Panc1 (cell line): ENCODE data around the gene C4orf36. TPM values are rescaled to one million over a fixed set of nuclear protein-coding genes. Genes with fewer than 3 reads are reported as not detected.
"Not testable (repeated sequence)": the region's sequence is repeated elsewhere in the genome, so short reads cannot be mapped to it uniquely, and the experiment has no call there.

Experiments used
- ATAC-seq: fragments of 200-7000 bp; cut with Tn5 transposase; 2 replicates; pipeline ENCODE4 v1.9.1; 2020; ENCODE audit warnings: mild to moderate bottlenecking, moderate library complexity
- BruUV-seq: library from RNA; stranded (reverse); fragments of 400-500 nt; replicated peaks from 2 replicates; lab custom pipeline; 2021; lab: Mats Ljungman, UMichigan
- CTCF ChIA-PET: fragments of 300-600 bp; sonication (Branson Sonifier 250); formaldehyde crosslinking; loops from one replicate; lab custom pipeline; 2022; ENCODE audit warnings: antibody characterized with exemption; lab: Charles Lee
- POLR2A ChIA-PET: fragments of 300-600 bp; sonication (Branson Sonifier 250); formaldehyde crosslinking; loops from one replicate; lab custom pipeline; 2022; ENCODE audit warnings: antibody characterized with exemption; lab: Charles Lee
- DNase-seq: peaks from one replicate; pipeline ENCODE4 v3.0.0-alpha.2; 2010; ENCODE audit warnings: low read depth, low spot score
- H3K27ac ChIP-seq: 2 replicates; pipeline ENCODE4 v1.5.1; 2011; ENCODE audit warnings: mild to moderate bottlenecking, low read length, inconsistent platforms
- H3K27me3 ChIP-seq: fragments of 200-500 bp; sonication (Bioruptor generic); 2 replicates; pipeline ENCODE4 v1.6.0; 2014; ENCODE audit warnings: low read length, inconsistent platforms; ENCODE audit not compliant: control insufficient read depth, insufficient read depth
- H3K36me3 ChIP-seq: fragments of 200-500 bp; sonication (Bioruptor generic); 2 replicates; pipeline ENCODE4 v1.5.1; 2014; ENCODE audit warnings: inconsistent platforms, mild to moderate bottlenecking, low read length, moderate library complexity; ENCODE audit not compliant: control insufficient read depth, insufficient read depth
- H3K4me1 ChIP-seq: 2 replicates; pipeline ENCODE4 v1.5.1; 2011; ENCODE audit warnings: inconsistent platforms, mild to moderate bottlenecking, low read length, moderate library complexity; ENCODE audit not compliant: control insufficient read depth, insufficient read depth
- H3K4me3 ChIP-seq, 2 experiments: 2 replicates each; pipeline ENCODE4 v1.5.1; 2011 to 2012; ENCODE audit warnings: low read depth in 2 of 2, low read length in 2 of 2, mild to moderate bottlenecking in 2 of 2, inconsistent platforms in 1 of 2, moderate library complexity in 1 of 2
- H3K9me3 ChIP-seq: fragments of 200-500 bp; sonication (Bioruptor generic); 2 replicates; pipeline ENCODE4 v1.5.1; 2014; ENCODE audit warnings: low read depth, mild to moderate bottlenecking, inconsistent platforms, low read length, moderate library complexity; ENCODE audit not compliant: control insufficient read depth, insufficient read depth
- POLR2AphosphoS5 ChIP-seq: IDR thresholded peaks from 2 replicates; pipeline ENCODE4 v1.6.1; 2012; ENCODE audit warnings: mild to moderate bottlenecking, low read depth, low read length, moderate library complexity
- SIN3A ChIP-seq: IDR thresholded peaks from 2 replicates; pipeline ENCODE4 v1.6.1; 2012; ENCODE audit warnings: low read depth, mild to moderate bottlenecking, low read length, moderate library complexity, borderline replicate concordance; ENCODE audit not compliant: insufficient read depth
- TCF7L2 ChIP-seq: IDR thresholded peaks from 2 replicates; pipeline ENCODE4 v1.6.1; 2011; ENCODE audit warnings: mild to moderate bottlenecking, low read depth, low read length, inconsistent platforms
- in situ Hi-C: cut with HindIII; loops from 2 replicates; pipeline ENCODE4 v1.10.0; 2016; ENCODE audit warnings: low sequenced_read_pairs, low pct_unique_long_range_greater_than_20kb
- intact Hi-C: fragments of 100-400 bp; cut with micrococcal nuclease; formaldehyde crosslinking; loops from one replicate; pipeline ENCODE4 v1.10.0; 2022; ENCODE audit not compliant: unreplicated experiment
- total RNA-seq: library from RNA; stranded (reverse); gene quantifications from one replicate; pipeline ENCODE4 v1.2.1, GENCODE V29; 2021; ENCODE audit not compliant: unreplicated experiment
- TF ChIP-seq, protein P1 (sequence below), 2 experiments: IDR thresholded peaks; 2 replicates each; pipeline ENCODE4 v1.6.1; 2011 to 2012; ENCODE audit warnings: low read depth in 2 of 2, control low read depth in 1 of 2, low read length in 1 of 2, mild to moderate bottlenecking in 1 of 2, moderate library complexity in 1 of 2; ENCODE audit not compliant: insufficient read depth in 1 of 2
- TF ChIP-seq, protein P2 (sequence below): fragments of 450-650 bp; IDR thresholded peaks from 2 replicates; pipeline ENCODE4 v1.5.1; 2017; ENCODE audit warnings: mild to moderate bottlenecking

C4orf36 gene
- total RNA-seq, 1 experiment from 2014 or later: 0.26 TPM

DNA sequence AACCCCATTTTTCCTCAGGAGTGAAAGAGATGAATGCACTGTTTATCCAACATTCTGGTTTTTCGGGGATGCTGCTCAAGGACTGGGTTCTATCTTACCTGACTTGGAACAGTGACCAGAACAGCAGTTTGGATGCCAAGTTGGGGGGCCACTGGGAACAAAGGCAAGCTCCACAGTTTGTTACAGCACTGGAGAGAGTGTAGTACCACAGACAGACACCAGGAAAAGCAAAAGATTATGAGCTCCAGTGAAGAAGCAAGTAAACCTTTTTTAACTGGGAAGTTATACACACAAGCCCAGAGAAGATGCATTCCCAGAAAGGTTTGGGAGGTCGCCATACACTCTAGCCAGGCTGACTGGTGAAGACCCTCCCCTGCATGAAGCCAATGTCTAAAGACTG, 13.6 kb downstream of the C4orf36 start:
- DNase-seq: no peak
- intact Hi-C loops: no loop called here
- POLR2A ChIA-PET: no interaction called here
- H3K27me3 ChIP-seq: no peaks in the 10 kb centered on the region
- no peak for ATAC-seq
- H3K36me3 ChIP-seq: no peaks in the 10 kb centered on the region
- CTCF ChIA-PET: interaction anchor here (0.7 kb wide), 1 partner anchor 56 kb away, joined by 5 read pairs; the partner anchor contains the start of gene AFF1
- H3K4me1 ChIP-seq: no peaks in the 10 kb centered on the region
- TF ChIP-seq SIN3A (no peak), POLR2AphosphoS5 (no peak), TCF7L2 (no peak)
- TF ChIP-seq, protein P1, sequence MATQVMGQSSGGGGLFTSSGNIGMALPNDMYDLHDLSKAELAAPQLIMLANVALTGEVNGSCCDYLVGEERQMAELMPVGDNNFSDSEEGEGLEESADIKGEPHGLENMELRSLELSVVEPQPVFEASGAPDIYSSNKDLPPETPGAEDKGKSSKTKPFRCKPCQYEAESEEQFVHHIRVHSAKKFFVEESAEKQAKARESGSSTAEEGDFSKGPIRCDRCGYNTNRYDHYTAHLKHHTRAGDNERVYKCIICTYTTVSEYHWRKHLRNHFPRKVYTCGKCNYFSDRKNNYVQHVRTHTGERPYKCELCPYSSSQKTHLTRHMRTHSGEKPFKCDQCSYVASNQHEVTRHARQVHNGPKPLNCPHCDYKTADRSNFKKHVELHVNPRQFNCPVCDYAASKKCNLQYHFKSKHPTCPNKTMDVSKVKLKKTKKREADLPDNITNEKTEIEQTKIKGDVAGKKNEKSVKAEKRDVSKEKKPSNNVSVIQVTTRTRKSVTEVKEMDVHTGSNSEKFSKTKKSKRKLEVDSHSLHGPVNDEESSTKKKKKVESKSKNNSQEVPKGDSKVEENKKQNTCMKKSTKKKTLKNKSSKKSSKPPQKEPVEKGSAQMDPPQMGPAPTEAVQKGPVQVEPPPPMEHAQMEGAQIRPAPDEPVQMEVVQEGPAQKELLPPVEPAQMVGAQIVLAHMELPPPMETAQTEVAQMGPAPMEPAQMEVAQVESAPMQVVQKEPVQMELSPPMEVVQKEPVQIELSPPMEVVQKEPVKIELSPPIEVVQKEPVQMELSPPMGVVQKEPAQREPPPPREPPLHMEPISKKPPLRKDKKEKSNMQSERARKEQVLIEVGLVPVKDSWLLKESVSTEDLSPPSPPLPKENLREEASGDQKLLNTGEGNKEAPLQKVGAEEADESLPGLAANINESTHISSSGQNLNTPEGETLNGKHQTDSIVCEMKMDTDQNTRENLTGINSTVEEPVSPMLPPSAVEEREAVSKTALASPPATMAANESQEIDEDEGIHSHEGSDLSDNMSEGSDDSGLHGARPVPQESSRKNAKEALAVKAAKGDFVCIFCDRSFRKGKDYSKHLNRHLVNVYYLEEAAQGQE (IDR thresholded peaks at IDR 0.05; ENCODE audit: insufficient read depth in 1 of 2, low read depth in 2 of 2, low read length in 1 of 2): no peak
- TF ChIP-seq, protein P2, sequence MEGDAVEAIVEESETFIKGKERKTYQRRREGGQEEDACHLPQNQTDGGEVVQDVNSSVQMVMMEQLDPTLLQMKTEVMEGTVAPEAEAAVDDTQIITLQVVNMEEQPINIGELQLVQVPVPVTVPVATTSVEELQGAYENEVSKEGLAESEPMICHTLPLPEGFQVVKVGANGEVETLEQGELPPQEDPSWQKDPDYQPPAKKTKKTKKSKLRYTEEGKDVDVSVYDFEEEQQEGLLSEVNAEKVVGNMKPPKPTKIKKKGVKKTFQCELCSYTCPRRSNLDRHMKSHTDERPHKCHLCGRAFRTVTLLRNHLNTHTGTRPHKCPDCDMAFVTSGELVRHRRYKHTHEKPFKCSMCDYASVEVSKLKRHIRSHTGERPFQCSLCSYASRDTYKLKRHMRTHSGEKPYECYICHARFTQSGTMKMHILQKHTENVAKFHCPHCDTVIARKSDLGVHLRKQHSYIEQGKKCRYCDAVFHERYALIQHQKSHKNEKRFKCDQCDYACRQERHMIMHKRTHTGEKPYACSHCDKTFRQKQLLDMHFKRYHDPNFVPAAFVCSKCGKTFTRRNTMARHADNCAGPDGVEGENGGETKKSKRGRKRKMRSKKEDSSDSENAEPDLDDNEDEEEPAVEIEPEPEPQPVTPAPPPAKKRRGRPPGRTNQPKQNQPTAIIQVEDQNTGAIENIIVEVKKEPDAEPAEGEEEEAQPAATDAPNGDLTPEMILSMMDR: no peak
- in situ Hi-C loops: no loop called here
- BruUV-seq: no TSS peak
- no peak overlapping the region for H3K27ac ChIP-seq
- H3K4me3 ChIP-seq: no peak overlapping the region
- no peaks in the 10 kb centered on the region for H3K9me3 ChIP-seq

DNA sequence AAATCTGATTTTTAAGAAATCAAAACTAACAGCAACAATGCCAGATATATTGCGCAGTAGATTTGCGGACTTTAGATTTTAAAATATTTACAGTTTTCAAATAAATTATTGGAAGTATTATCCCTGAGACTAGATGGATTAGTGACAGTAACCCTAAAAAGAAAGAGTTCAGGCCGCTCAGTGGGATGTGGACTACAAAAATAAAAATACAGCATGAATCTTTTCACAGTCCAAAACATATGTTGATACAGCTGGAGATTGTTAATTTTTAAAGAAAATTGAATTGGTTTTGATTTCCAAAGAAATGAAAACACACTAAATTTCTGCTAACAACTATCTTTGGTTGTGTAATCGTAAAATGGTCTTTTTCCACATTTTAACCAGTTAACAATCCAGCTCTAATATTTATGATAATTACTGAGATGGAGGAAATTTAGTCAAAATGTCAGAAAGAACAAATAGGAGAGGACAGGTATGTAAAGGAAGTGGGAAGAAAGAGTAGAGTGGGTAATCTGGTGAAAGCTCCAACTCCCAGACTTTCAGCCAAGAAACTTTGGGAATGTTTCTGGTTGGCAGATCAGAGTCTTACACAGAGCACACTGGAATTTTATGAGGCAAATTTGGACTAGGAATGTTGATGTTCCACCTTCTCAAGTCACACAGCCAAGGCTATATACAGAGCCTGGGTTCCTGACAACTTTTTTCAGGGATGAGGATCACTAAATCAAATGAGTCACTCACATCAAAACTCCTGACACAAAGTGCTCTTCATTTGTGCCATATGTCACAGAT, 15.1 kb downstream of the C4orf36 start:
- H3K36me3 ChIP-seq: no peaks in the 10 kb centered on the region
- DNase-seq (no peak), ATAC-seq (no peak)
- H3K4me1 ChIP-seq: no peaks in the 10 kb centered on the region
- ChIA-PET CTCF (no interaction called here), POLR2A (no interaction called here)
- in situ Hi-C loops (no loop called here), intact Hi-C loops (no loop called here)
- no TSS peak for BruUV-seq
- no peak overlapping the region for H3K27ac ChIP-seq
- no peak for TF ChIP-seq TCF7L2
- no peak for TF ChIP-seq SIN3A
- no peak for TF ChIP-seq POLR2AphosphoS5
- TF ChIP-seq, protein P2: no peak
- TF ChIP-seq, protein P1 (IDR thresholded peaks at IDR 0.05; ENCODE audit: insufficient read depth in 1 of 2, low read depth in 2 of 2, low read length in 1 of 2): no peak
- no peak overlapping the region for H3K4me3 ChIP-seq
- no peaks in the 10 kb centered on the region for H3K9me3 ChIP-seq
- H3K27me3 ChIP-seq: no peaks in the 10 kb centered on the region

DNA sequence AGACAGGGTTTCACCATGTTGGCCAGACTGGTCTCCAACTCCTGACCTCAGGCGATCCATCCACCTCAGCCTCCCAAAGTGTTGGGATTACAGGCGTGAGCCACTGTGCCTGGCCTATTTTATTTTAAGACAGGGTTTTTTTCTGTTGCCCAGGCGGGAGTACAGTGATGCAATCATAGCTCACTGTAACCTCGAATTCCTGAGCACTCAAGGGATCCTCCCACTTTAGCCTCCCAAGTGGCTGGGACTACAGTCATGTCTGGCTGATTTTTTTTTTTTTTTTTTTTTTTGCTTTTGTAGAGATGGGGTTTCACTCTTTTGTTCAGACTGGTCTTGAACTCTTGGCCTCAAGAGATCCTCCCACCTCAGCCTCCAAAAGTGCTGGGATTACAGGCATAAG, 16.8 kb downstream of the C4orf36 start:
- BruUV-seq, ATAC-seq, H3K27ac ChIP-seq, H3K27me3 ChIP-seq, DNase-seq, H3K9me3 ChIP-seq, CTCF ChIA-PET, H3K4me1 ChIP-seq, intact Hi-C loops, in situ Hi-C loops, H3K36me3 ChIP-seq, H3K4me3 ChIP-seq: not testable (repeated sequence)
- POLR2A ChIA-PET: interaction anchor here (0.7 kb wide), 1 partner anchor 13 kb away, joined by 3 read pairs; no protein-coding TSS in a partner anchor
